OCI-LY3 (cell line): ENCODE measurements around the gene CUX1.

Experiments used
- H2AFZ ChIP-seq: fragments of 200-600, 300-600 bp; shearing (Covaris generic); 2 replicates; pipeline ENCODE4 v1.6.0; 2014; ENCODE audit warnings: antibody characterized with exemption, low read depth, low read length
- H3K27ac ChIP-seq: fragments of 200-600, 300-600 bp; sonication (generic); 2 replicates; pipeline ENCODE4 v1.5.1; 2014; ENCODE audit warnings: mild to moderate bottlenecking, low read length, moderate library complexity, mixed read lengths
- H3K27me3 ChIP-seq: fragments of 200-600, 300-600 bp; sonication (generic); 2 replicates; pipeline ENCODE4 v1.6.1; 2014; ENCODE audit warnings: low read depth, low read length, mixed read lengths
- H3K36me3 ChIP-seq: fragments of 200-600, 300-600 bp; sonication (generic); replicated peaks from 2 replicates; pipeline ENCODE3; 2014; ENCODE audit warnings: low read depth, low read length, mixed read lengths
- H3K4me1 ChIP-seq: fragments of 300-600, 200-600 bp; sonication (generic); 2 replicates; pipeline ENCODE4 v1.6.1; 2014; ENCODE audit warnings: low read length, mixed read lengths
- H3K4me2 ChIP-seq: fragments of 200-600, 300-600 bp; sonication (generic); 2 replicates; pipeline ENCODE4 v1.6.1; 2014; ENCODE audit warnings: low read length, mixed read lengths
- H3K4me3 ChIP-seq: fragments of 300-600, 200-600 bp; sonication (generic); 2 replicates; pipeline ENCODE4 v1.5.1; 2014; ENCODE audit warnings: antibody characterized with exemption, mild to moderate bottlenecking, low read length, moderate library complexity
- H3K79me2 ChIP-seq: fragments of 300-600, 200-600 bp; shearing (Covaris generic); 2 replicates; pipeline ENCODE4 v1.6.1; 2014; ENCODE audit warnings: mild to moderate bottlenecking, low read length, mixed read lengths
- H3K9ac ChIP-seq: fragments of 300-600, 200-600 bp; shearing (Covaris generic); 2 replicates; pipeline ENCODE4 v1.6.0; 2014; ENCODE audit warnings: mild to moderate bottlenecking, low read length, moderate library complexity
- H3K9me3 ChIP-seq: fragments of 200-600, 300-600 bp; shearing (Covaris generic); 2 replicates; pipeline ENCODE4 v1.6.1; 2014; ENCODE audit warnings: low read length, mixed read lengths; ENCODE audit not compliant: insufficient read depth
- H4K20me1 ChIP-seq: fragments of 200-600, 300-600 bp; sonication (generic); 2 replicates; pipeline ENCODE4 v1.6.1; 2016; ENCODE audit warnings: low read length, mixed read lengths; ENCODE audit not compliant: insufficient read depth
- EZH2phosphoT487 ChIP-seq: fragments of 200-600 bp; shearing (Covaris generic); IDR thresholded peaks from 2 replicates; pipeline ENCODE4 v1.6.1; 2018; ENCODE audit warnings: antibody characterized with exemption, mixed run types, low read depth
- TF ChIP-seq, protein P1 (sequence below): fragments of 200-600, 300-600 bp; sonication (generic); IDR thresholded peaks from 2 replicates; pipeline ENCODE4 v1.5.1; 2014; ENCODE audit warnings: antibody characterized with exemption, low read length, low read depth

The CUX1 gene

DNA sequence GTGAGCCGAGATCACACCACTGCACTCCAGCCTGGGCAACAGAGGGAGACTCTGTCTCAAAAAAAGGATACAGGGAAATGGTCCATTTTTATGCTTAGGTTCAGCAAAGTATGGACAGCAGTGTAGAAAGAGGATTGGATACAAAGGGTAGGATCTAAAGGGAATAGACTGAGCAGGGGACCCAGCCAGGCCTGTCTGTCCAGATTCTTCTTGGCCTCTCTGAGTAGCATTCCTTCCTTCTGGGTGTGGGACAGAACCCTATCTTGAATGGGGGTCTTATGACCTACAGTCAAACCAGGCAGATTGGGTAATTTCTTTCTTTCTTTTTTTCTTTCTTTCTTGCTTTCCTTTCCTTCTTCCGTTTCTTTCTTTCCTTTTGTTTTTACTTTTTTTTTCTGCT is 494.9 kb downstream of the CUX1 start:
- Histone ChIP-seq H3K4me2 (no peak overlapping the region), H3K4me1 (peaks cover 33% of the 10 kb centered on the region), H3K9ac (no peak overlapping the region)

GRCh38 chr7:102313997-102314780 is 496.8 kb downstream of the CUX1 start:
- Histone ChIP-seq H4K20me1 (no peaks in the 10 kb centered on the region), H3K27ac (no peak overlapping the region), H3K9ac (no peak overlapping the region), H3K36me3 (peaks cover 4% of the 10 kb centered on the region), H3K9me3 (no peaks in the 10 kb centered on the region), H3K4me1 (peaks cover 21% of the 10 kb centered on the region), H2AFZ (no peak overlapping the region), H3K4me3 (no peak overlapping the region), H3K27me3 (no peaks in the 10 kb centered on the region), H3K4me2 (no peak overlapping the region), H3K79me2 (no peaks in the 10 kb centered on the region)
- TF ChIP-seq, protein P1, sequence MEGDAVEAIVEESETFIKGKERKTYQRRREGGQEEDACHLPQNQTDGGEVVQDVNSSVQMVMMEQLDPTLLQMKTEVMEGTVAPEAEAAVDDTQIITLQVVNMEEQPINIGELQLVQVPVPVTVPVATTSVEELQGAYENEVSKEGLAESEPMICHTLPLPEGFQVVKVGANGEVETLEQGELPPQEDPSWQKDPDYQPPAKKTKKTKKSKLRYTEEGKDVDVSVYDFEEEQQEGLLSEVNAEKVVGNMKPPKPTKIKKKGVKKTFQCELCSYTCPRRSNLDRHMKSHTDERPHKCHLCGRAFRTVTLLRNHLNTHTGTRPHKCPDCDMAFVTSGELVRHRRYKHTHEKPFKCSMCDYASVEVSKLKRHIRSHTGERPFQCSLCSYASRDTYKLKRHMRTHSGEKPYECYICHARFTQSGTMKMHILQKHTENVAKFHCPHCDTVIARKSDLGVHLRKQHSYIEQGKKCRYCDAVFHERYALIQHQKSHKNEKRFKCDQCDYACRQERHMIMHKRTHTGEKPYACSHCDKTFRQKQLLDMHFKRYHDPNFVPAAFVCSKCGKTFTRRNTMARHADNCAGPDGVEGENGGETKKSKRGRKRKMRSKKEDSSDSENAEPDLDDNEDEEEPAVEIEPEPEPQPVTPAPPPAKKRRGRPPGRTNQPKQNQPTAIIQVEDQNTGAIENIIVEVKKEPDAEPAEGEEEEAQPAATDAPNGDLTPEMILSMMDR, result no peak
- TF ChIP-seq EZH2phosphoT487, result no peak

More for the DNA sequence above, 494.9 kb downstream of the CUX1 start:
- Histone ChIP-seq H3K9me3 (no peaks in the 10 kb centered on the region), H3K79me2 (no peaks in the 10 kb centered on the region), H3K4me3 (no peak overlapping the region), H4K20me1 (no peaks in the 10 kb centered on the region), H3K27ac (no peak overlapping the region), H2AFZ (no peak overlapping the region), H3K27me3 (no peaks in the 10 kb centered on the region), H3K36me3 (peaks cover 4% of the 10 kb centered on the region)
- TF ChIP-seq, protein P1, result no peak
- no peak for TF ChIP-seq EZH2phosphoT487

- Histone ChIP-seq H3K27ac (no peak overlapping the region), H3K79me2 (no peaks in the 10 kb centered on the region), H3K36me3 (peaks cover 4% of the 10 kb centered on the region), H3K4me1 (peaks cover 2% of the 10 kb centered on the region; the same call in 1 of the 2 replicates), H3K4me2 (no peak overlapping the region), H3K9me3 (no peaks in the 10 kb centered on the region), H3K9ac (no peak overlapping the region), H3K27me3 (no peaks in the 10 kb centered on the region), H3K4me3 (no peak overlapping the region), H4K20me1 (no peaks in the 10 kb centered on the region), H2AFZ (no peak overlapping the region)
- TF ChIP-seq EZH2phosphoT487, result no peak
- TF ChIP-seq, protein P1, result peak; percentile 36
Observed at GRCh38 chr7:102317231-102318059, 500.0 kb downstream of the CUX1 start.

DNA sequence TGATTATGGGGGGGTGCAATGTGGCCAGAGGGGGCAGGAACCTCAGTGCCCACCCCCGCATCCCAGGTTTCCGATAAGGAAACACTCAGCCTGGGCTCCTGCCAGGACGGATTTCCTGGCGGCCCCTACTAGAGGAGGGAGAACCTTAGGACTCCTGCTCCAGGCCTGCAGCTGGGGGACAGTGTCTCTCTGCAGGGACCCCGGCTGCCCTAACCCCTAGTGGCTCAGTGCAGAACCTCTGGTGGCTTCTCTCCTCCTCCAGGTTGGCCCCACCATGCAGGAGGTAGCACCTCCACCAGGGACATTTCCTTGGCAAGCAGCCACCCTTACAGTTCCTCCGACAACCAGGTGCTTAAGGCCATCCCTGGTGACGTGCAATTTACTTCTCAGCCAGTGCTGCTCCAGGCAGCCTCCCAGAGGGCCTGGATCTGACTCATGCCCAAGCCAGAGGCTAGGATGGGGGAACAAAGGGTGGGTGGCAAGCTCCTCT is 501.1 kb downstream of the CUX1 start:
- no peak overlapping the region for H3K4me2 ChIP-seq
- H2AFZ ChIP-seq, result no peak overlapping the region
- H4K20me1 ChIP-seq, result no peaks in the 10 kb centered on the region
- H3K27ac ChIP-seq, result no peak overlapping the region
- no peaks in the 10 kb centered on the region for H3K4me1 ChIP-seq
- H3K9me3 ChIP-seq, result no peaks in the 10 kb centered on the region
- H3K36me3 ChIP-seq, result peaks cover 4% of the 10 kb centered on the region
- no peak for TF ChIP-seq EZH2phosphoT487
- TF ChIP-seq, protein P1, result no peak
- H3K79me2 ChIP-seq, result no peaks in the 10 kb centered on the region
- H3K4me3 ChIP-seq, result no peak overlapping the region
- no peaks in the 10 kb centered on the region for H3K27me3 ChIP-seq
- H3K9ac ChIP-seq, result no peak overlapping the region
